HG03342 (cell line): ENCODE data around the gene KLF1.
"Not testable (repeated sequence)": the region's sequence is repeated elsewhere in the genome, so short reads cannot be mapped to it uniquely, and the experiment has no call there.

Experiments used
- ATAC-seq: cut with Tn5 transposase; IDR thresholded peaks from one replicate; pipeline ENCODE4 v1.9.1; 2021; ENCODE audit warnings: mild to moderate bottlenecking, moderate library complexity; ENCODE audit not compliant: unreplicated experiment

KLF1 gene

DNA sequence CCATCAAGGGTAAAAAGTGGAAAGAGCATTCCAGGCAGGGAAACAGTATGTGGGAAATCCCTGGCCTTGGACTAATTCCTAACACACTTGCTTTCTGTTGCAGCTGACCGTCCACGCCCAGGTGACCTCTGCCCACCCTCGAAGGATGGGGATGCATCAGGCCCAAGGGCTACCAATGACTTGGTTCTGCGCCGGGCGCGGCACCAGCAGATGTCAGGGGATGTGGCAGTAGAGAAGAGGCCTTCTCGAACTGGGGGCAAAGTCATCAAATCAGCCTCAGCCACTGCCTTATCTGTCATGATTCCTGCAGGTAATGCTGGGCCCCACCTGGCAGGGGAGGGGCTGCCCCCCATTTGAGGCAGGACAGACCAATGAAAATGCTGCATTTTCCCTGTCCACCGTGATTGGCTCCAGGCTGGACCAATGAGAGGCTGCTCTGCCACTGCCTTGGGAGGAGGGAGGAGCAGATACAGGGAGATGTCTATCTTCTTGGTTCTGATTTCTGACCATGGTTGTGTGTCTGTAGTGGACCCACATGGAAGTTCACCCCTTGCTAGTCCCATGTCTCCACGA lies 18.4 kb downstream of the KLF1 start:
- no peak for ATAC-seq

DNA sequence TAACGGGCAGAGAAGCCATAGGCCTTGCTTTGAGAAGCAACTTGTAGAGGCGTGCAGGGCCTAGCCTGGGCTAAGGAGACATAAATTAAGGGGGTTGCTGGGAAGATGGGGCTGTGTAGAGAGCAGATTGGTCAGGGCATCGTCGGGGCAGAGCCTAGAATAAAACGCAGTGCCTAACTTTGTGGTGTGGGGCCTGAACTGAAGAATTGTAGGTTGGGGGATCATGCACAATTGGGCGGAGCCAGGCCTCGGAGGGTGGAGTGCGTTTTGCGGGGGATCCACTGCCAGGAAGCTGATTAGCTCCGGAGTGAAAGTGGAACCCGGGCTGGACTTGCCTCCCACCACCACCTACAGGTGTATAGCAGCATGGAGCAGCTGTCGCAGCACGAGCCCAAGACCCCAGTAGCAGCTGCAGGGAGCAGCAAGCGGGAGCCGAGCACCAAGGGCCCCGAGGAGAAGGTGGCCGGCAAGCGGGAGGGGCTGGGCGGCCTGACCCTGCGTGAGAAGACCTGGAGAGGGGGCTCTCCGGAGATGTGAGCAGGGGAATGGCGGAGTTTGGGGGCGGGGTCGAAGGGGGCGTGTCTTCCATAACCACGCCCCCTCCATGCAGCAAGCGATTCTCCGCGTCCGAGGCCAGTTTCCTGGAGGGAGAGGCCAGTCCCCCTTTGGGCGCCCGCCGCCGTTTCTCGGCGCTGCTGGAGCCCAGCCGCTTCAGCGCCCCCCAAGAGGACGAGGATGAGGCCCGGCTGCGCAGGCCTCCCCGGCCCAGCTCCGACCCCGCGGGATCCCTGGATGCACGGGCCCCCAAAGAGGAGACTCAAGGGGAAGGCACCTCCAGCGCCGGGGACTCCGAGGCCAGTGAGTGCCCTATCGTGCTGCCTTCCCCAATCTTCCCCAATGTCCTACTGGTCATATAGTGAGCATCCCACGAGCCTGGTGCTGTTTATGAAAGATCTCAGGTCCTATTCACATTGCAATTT lies 19.6 kb downstream of the KLF1 start:
- no peak for ATAC-seq

DNA sequence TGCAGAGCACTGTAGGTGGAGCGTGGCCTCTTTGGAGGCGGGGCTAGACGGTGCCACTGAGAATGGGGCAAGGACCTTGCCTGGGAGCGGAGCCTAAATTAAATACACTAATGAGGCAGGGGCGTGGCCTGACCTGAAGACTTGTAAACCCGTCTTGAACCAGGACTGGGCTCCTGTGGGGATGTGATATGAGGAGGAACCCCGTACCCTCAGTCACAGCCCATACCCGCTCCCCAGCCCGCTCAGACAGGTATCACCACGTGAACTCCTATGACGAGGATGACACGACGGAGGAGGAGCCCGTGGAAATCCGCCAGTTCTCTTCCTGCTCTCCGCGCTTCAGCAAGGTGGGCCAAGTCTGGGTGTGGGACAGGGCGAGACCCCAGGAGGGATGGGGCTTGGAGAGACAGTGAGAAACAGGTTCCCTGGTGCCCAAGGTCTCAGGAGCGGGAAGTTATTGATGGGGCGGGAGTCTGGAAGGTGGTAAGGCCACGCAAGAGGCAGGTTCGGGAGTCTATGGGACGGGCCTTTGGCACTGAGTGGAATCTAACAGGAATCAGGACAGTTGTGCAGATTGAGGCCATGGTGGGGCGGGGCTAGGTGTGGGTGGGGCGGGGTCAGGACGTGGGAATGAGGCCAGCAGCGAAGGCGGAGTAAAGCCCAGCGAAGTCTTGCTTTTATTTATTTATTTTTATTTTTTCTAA lies 20.4 kb downstream of the KLF1 start:
- ATAC-seq = no peak

DNA sequence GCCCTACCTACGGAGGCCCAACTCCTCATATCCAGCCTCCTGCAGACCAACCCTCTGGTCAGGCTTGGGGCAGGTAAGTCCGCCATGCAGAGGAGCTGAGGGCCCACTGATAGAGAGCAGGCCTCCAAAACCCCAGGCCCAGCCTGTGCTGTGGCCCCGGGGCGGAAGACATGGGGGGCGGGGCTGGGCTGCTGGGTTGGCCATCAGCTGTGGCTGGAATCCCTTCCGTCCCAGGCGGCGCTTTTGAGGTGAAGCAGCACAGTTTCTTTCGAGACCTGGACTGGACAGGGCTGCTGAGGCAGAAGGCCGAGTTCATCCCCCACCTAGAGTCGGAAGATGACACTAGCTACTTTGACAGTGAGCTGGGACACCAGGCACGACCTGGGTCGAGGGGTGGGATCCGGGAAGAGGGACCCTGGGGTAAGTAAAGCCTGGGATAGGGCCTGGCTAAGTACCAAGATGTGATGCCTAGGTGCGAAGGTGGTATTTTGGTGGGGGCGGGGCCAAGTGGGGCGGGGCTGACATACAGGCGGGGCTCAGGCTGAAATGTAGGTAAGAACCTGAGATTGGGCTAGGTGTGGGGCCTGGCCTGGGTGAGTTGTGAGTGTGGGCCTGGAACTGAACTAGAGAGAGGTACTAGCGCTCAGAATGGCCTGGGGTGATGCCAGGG lies 21.1 kb downstream of the KLF1 start:
- ATAC-seq = no peak

DNA sequence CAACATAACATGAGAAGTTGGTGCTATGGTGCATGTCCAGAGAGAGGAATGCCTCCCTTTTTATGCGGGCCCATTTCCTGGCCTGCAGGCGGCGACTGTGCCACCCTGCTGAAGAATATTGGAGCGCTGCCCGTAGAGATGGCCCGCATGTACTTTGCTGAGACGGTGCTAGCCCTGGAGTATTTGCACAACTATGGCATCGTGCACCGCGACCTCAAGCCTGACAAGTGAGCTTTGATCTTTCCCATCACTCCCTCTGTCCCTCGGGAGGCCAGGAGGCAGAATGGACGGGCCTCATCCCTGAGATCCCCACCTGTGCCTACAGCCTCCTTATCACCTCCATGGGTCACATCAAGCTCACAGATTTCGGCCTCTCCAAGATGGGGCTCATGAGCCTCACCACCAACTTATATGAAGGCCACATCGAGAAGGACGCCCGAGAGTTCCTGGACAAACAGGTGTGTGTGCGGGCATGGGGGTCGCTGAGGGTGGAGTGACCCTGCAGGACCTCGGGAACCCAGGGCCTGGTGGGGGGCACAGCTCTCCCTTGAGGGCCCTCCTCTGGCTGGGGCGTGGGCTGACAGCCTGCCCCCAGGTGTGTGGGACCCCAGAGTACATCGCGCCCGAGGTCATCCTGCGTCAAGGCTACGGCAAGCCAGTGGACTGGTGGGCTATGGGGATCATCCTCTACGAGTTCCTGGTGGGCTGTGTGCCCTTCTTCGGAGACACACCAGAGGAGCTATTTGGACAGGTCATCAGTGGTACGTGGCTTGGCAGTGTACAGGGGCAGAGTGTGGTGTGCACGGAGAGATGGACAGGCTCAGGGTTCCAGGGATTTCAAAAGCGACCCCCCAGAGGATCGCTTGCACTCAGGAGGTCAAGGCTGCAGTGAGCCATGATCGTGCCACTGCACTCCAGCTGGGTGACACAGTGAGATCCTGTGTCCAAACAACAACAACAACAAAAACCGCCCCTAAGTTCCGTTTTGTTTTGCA lies 22.0 kb downstream of the KLF1 start:
- ATAC-seq = no peak

DNA sequence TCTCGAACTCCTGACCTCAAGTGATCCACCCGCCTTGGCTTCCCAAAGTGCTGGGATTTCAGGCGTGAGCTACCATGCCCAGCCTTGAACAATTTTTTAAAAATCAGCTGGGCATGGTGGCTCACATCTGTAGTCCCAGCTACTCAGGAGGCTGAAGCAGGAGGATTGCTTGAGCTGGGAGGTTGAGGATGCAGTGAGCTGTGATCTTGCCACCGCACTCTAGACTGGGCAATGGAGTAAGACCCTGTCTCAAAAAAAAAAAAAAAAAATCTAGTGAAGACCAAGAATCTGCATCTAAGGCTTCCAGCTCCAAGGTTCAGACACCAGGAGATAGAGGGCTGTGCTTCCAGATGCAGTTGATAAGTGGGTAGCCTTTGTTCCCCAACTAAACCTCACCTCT lies 22.9 kb downstream of the KLF1 start:
- ATAC-seq = no peak

DNA sequence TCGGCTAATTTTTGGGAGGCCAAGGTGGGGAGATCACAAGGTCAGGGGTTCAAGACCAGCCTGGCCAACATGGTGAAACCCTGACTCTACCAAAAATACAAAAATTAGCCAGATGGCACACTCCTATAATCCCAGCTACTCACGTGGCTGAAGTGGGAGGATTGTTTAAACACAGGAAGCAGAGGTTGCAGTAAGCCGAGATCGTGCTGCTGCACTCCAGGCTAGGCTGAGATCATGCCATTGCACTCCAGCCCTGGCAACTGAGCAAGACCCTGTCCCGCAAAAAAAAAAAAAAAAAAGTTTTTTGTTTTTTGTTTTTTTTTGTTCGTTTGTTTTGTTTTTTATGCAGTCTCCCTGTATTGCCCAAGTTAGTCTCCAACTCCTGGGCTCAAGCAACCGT lies 27.5 kb downstream of the KLF1 start:
- ATAC-seq = no peak

DNA sequence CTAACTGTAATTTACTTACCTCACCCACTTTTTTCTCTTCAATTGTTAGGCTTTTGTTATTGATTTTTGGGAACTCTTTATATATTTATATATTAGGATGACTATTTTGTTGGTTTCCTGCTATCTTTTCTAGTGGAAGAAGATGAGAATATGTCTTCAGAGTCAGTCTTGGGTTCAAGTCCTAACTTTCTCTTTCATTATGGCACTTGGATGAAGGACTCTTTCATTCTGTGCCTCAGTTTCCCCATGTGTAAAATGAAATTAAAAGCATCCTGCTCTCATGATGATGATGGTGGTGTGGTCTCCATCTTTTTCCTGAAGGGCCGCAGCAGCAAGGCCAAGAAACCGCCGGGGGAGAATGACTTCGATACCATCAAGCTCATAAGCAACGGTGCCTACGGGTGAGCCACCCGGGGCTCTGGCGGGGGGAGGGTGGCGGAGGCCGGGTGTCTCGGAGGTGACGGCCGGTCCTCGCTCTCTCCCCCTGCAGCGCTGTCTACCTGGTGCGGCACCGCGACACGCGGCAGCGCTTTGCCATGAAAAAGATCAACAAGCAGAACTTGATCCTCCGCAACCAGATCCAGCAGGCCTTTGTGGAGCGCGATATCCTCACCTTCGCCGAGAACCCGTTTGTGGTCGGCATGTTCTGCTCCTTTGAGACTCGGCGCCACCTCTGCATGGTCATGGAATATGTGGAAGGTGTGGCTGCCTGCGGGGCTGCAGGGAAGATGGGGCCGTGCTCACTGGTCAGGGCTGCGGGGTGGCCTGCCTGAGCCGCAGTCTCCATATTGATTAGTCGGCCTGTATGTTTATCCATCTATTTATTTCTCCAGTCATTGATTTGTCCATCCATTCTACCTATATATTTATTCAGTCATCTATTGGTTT lies 28.7 kb downstream of the KLF1 start:
- ATAC-seq = no peak

DNA sequence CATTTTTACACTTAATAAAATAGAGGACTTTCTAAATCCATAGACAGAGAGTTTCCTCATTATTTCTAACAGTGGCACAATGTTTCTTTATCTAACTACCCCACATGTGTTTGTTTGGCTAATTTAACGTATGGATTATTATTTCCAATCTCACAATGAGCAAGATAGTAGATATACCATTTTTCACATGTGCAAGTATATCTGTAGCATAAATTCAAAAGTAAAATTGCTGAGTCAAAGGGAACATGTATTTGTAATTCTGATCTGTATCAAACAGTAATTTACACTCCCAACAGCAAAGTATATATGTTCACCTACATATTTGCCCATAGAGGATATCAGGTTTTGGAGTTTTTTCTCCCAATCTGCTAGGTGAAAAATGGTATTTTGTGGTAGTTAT lies 30.3 kb downstream of the KLF1 start:
- ATAC-seq = no peak

DNA sequence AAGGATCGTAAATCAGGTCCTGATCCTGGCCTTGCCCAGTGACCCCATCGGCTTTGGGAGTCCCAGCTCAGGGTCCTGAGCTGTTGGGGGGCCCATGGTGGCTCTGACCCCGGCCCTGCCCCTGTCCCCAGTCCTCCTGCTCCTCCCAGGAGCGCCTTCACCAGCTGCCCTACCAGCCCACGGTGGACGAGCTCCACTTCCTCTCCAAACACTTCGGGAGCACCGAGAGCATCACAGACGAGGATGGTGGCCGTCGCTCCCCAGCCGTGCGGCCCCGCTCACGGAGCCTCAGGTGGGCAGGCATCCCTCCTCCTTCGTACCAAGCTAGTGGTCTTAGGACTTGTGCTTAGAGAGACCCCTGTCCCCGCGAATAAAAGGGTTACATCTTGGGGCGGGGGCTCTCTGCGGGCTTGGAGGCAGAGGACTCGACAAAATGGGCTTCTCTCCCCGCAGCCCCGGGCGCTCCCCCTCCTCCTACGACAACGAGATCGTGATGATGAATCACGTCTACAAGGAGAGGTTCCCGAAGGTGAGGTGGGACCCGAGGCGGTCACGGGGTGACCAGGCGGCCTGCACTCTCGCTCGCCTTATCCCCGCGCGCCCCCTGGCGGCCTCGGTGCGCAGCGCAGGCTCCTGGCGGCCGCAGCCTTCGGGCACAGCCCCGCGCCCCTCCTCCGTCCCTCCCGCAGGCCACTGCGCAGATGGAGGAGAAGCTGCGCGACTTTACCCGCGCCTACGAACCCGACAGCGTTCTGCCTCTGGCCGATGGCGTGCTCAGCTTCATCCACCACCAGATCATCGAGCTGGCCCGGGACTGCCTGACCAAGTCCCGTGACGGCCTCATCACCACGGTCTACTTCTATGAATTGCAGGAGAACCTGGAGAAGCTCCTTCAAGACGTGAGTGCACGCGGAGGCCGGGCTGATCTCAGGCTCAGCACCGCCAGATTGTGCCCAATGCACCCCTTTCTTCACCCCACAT lies 39.6 kb downstream of the KLF1 start:
- ATAC-seq = no peak

DNA sequence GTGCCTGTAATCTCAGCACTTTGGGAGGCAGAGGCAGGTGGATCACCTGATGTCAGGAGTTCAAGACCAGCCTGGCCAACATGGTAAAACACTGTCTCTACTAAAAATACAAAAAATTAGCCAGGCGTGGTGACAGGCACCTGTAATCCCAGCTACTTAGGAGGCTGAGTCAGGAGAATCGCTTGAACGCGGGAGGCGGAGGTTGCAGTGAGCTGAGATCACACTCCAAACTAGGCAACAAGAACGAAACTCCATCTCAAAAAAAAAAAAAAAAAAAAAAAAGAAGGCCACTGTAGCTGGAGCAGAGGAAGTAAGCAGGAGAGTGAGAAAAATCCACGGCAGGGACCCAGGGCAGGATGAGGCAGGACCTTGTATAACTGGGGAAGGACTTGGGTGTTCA lies 40.4 kb downstream of the KLF1 start:
- ATAC-seq = not testable (repeated sequence)

DNA sequence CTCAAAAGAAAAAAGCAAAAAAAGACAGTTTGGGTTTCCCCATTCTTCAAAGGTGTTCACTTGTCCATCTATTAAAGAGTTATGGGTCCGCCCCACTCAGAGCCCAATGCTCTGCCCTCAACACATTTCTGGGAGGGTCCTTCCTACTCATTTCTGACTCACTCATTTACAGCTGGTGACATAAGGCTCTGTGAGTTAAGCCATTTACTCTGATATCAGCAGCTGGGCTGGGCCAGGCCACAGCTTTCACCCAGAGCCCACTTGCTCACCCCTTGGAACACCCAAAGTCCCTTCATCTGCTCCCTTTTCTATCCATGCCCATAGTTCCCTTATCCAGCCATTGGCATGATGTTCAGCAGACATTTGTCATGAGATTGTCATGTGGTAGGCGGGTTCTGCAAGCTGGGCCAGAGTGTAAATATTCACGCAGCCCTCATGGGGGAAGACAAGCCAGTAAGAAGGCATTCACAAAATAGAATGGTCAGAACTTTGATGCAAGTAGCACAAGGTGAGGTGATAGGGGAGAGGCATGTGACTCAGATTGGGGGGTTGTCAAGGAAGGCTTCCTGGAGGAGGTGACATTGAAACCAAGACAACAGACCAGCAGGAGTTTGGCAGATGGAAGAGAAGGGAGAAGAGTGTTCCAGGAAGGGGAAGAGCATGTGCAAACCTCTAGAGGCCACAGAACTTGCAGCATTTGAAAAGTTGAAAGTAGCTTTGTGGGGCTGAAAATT lies 42.8 kb downstream of the KLF1 start:
- ATAC-seq = no peak

DNA sequence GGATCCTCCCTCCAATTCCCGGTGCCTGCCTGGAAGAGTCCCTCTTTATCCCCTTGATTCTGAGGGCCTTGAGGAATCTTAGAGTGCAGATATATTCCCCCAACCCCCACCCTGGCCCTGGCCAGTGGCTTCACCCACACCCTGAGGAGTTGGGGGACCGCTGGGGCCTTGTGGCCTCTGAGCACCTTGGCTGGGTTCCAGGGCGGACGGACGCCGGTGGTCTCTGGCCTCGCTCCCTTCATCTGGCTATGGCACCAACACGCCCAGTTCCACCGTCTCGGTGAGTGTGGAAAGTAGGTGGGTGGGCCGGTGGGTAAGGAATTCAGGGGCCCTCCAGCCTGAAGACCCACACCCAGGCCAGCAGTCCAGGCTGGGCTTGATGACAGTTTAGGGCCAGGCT lies 43.7 kb downstream of the KLF1 start:
- ATAC-seq = no peak

DNA sequence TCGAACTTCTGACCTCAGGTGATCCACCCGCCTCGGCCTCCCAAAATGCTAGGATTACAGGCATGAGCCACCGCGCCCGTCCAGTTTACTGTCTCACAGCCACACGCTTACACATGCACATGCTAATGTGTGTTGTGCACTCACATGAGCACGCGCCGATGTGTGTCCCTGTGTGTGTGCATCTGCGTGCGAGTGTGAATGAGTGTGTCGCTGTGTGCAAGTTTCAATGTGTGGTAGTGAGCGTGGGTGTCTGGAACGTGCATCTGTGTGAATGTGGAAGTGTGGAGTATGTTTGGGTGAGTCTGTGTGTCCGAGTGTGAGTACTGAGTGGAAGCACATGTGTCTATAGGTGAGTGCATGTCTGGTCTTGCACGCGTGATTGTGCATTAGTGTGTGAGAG lies 44.5 kb downstream of the KLF1 start:
- no peak for ATAC-seq

DNA sequence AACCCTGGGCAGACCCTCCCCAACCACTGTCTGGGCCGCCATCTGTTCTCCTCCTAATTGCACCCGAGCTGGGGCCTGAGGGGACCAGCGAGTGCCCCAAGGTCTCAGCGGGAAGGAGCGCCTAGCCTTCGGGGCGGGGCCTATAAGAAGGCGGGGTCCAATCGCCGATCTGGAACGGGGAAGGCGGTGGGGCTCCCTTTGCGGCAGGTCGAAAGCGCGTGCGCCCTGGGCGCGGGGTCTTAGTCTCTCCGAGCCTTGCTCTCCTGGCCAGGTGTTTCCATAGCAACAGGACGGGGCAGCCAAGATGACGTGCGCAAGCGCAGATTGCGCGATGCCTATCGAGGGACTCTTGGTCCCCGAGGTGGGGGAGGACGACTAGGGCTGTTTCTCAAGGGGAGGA lies 45.9 kb downstream of the KLF1 start:
- ATAC-seq = no peak

DNA sequence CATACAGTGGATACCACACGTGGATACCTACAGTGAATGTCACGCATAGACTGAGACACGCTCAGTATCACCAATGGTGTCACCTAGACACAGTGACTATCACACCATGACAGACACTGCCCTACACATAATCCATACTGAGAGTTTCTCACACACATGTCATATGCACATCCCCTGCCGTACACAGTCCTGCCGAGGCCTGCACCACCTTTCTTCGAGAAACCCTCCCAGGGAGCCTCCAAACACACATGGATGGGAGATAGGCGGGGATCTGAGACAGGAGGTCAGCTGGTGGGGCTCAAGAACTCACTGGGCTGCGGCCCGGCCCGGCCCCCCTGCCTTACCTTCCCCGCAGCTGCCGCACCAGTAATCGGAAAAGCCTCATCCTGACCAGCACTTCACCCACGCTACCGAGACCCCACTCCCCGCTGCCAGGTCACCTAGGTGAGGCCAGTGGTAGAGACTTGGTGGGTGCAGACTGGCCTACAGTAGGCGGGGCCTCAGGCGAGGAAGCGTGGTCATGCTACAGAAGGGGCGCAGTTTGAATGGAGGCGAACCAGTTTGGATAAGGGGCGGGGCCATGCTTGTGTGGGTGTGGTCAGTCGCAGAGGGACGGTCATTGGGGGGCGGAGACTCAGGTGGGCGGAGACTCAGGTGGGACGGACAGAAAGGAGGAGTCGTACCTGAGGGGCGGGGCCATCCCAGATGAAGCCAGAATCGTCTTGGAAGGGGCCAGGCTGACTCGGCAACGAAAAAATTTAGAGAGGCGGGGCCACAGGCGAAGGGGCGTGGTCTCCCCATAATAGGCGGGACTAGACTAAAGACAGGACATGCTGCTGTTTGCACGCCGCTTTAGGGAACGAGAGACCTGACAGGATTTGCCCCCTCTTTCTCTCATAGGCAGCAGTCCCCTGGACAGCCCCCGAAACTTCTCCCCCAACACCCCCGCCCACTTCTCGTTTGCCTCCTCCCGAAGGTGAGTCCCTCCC lies 46.6 kb downstream of the KLF1 start:
- no peak for ATAC-seq
